CD4-positive, alpha-beta T cell treated with Interleukin-6 at 100 ng/mL for 8 hours (primary cell): ENCODE data around the gene DCAF7.

Experiments
- DNase-seq: peaks from one replicate; pipeline ENCODE4 v3.0.0-alpha.2; 2020; ENCODE audit warnings: mixed read lengths, low spot score

Gene DCAF7

DNA sequence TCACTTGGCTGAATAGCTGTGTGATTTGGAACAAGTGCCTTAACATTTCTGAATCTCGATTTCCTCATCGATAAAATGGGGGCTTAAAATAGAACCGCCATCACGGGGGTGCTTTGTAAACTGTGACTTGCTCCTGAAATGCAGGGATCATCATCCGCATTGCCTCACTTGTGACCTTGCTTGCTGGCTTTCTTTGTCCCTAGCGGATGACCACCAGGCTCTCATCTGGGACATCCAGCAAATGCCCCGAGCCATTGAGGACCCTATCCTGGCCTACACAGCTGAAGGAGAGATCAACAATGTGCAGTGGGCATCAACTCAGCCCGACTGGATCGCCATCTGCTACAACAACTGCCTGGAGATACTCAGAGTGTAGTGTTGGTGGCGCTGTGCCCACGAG lies 38.5 kb downstream of the DCAF7 start:
- DNase-seq, result no peak

DNA sequence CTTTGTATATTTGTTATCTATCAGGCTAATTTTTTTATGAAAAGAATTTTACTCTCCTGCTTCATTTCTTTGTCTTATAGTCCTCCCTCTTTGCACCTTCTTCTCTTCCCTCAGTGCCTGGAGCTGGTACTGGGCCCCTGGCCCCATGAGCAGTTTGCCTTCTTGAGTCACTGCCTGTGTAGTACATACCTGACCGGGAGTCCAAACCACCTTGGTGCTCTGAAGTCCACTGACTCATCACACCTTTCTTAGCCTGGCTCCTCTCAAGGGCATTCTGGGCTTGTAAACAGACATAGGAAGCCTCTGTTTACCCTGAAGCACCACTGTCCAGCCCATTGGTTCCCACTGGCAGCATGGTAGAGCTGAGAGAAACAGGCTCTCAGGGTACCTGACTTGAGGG lies 39.4 kb downstream of the DCAF7 start:
- DNase-seq, result no peak

DNA sequence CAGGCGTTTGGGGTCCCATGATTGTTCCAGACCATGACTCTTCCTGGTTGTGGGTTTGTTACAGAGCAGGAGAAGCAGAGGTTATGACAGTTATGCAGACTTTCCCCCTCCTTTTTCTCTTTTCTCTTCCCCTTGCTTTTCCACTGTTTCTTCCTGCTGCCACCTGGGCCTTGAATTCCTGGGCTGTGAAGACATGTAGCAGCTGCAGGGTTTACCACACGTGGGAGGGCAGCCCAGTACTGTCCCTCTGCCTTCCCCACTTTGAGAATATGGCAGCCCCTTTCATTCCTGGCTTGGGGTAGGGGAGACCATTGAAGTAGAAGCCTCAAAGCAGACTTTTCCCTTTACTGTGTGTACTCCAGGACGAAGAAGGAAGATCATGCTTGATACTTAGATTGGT lies 42.5 kb downstream of the DCAF7 start:
- no peak for DNase-seq

DNA sequence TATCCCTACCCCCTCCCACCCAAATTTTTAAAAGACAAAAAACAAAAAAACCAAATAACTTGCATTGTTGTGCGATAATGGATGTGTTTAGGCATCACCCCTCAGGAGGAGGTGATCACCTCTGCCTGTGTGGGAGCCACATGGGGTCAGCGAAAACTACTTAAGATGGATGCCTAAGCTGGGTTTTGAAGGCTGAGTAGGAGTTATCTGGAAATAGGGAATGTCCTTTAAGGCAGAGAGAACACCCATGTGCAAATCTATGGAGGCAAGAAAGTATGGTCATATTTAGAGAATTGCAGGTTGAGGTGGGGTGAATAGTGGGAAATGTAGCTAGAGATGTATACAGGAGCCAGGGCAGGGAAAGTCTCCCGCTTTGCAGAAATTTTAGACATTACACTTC lies 44.9 kb downstream of the DCAF7 start:
- no peak for DNase-seq

DNA sequence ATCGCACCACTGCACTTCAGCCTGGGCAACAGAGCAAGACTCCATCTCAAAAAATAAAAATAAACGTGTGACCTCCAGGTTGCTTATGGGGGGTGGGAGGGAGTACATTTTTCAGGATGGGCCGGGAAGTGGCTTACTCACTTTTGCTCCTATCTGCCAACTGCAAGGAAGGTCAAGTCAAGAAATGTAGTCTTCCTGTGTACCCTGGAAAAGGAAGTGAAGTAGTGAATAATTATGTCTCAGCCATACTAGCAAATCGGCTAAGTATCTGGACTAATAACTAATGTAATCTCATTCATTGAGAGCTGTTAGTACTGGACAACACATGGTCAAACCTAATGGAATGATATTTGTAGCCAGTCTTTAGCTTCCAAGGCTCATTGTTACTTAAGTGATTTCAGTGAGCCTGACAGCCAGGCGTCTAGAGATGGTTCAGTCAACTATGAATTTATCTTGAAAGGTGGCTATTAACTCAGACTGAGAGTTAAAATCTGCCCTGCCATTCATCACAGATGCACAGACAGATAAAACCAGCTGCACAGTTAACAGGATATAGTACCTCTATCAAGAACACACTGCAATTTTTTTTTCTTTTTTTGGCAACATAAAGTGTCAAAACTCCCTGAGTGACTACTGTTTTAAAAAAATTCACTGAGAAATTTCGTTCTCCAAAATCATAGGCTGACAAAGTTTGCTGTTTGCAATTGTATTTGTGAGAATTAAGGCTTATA lies 46.7 kb downstream of the DCAF7 start:
- DNase-seq, result peak; percentile 29

DNA sequence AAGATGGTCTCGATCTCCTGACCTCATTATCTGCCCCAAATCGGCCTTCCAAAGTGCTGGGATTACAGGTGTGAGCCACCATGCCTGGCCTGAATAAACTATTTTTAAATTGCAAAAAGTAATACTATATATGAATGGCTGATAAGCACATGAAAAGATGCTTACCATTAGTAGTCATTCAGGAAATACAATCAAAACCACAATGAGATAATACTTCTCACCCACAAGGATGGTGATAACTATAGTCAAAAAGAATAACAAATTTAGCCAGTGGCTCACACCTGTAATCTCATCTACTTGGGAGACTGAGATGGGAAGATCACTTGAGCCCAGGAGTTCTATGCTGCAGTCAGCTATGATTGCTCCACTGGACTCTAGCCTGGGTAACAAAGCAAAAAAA lies 48.0 kb downstream of the DCAF7 start:
- DNase-seq, result peak; percentile 19

DNA sequence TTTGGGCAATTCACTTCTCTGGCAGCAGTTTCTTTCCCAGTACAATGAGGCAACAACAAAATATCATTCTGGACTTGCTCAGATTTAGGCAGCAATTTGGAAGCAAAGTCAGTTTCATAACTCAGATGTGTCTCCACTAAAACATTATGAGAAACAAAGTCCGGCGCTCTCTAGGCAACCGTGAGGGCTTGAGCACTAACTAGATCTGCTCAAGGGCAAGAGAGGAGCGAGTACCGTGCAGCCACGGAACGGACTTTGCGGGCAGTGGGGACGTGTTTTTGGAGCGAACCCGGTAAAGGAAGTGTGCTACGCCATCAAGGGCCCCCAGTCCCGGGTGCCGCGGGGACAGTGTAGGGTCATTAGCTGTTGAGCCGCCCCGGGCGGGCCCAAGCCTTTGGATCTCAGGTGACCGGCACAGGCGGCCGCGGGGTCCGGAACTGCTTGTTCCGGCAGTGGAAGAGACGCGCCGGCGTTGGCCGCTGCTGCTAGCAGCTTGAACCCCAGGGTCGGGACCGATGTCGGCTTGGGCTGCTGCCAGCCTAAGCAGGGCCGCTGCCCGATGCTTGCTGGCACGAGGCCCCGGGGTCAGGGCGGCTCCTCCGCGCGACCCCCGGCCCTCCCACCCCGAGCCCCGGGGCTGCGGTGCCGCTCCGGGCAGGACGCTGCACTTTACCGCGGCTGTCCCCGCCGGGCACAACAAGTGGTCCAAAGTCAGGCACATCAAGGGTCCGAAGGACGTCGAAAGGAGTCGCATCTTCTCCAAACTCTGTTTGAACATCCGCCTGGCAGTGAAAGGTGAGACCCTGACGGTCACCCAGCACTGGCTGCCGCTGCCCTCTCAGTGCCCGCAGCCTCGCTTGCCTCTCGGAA lies 50.5 kb downstream of the DCAF7 start, which contains the start of gene TACO1:
Gene TACO1 (plus strand): TSS at position 327 of the 870 bp plus-strand sequence. CDS start 189 bp downstream, at position 516.
- peak; percentile 63 for DNase-seq

DNA sequence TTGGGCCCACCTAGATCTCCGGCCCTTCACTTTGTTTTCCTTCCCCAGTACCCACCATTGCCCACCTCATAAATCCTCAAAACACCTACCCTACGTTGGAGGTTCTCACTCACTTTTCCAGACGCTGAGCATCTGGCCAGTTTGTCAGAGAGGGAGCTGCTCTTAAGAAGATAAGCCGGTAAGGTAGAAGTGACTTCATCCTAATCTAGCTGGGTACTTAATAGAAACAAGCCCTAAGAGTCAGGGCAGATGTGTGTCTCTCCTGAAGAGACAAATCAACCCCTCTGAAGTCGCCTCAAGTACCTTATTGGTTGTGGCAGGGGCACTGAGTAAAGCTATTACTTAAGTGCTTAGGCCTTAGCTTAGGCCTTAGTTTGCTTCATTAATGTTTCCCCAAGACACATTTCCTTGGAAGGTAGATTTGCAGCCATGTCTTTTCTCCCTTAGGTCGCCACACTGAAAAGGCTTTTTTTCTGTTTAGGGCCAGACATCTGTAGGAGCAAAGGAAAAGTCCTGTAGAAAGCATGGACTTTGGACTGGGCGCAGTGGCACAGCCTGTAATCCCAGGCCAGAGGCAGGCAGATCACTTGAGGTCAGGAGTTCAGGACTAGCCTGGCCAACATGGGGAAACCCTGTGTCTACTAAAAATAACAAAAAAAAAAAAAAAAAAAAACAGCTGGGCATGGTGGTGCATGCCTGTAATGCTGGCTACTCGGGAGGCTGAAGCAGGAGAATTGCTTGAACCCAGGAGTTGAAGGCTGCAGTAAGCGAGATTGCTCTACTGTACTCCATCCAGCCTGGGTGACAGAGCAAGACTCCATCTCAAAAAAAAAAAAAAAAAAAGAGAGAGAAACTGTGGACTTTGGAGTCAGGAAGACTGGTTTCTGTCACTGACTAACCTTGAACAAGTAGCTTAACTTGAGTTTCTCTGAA lies 51.4 kb downstream of the DCAF7 start:
- DNase-seq, result no peak

DNA sequence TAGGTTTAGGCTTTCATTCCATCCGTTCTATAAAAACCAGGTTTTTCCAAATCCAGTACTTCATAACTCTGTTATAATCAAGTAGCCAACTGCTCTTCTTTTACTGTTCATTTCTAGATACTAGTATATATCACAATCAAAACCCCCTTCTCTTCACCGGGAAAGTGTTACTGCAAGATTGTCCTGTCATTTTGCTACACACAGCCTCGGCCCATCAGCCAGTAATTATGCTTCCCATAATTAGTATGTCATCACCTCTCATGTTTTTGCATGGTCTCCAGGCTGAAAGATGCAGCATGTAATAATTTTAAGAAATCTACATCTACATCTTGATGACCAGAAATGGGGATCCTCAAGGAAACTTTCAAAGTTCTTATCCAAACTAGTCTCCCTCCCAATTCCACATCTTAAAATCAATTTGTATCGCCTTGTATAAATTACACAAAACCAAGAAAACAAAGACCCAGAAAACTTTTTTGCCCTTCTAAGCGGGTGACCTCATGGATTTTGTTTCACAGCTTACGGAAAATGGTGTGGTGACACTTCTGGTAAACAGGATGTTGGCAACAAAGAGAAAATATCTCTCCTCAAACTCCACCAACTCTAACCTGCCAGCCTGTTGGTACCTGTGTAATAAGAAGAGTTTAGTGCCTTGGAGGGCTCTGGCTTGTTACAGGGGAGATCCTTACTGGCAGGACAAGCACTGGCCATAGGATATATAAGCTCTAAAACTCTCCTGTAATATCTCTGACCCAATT lies 59.7 kb downstream of the DCAF7 start:
- DNase-seq, result peak; percentile 57

DNA sequence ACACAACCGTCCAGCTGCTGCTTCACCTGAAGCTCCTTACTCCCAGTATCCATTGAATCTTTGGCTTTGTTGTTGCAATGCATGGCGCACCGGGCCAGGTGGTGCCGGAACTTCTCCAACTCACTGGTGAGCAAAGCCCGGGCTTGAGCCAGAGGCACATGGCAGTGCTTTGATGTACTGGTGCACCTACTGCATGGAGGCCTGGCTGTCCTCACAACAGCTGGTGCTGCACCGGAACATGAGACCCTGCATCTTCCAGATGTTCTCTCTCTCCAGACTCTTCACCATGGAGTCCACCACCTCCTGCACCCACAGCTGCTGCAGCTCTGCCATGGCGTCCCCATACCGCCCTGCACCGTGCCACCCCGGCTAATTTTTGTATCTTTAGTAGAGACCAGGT lies 60.6 kb downstream of the DCAF7 start:
- no peak for DNase-seq

DNA sequence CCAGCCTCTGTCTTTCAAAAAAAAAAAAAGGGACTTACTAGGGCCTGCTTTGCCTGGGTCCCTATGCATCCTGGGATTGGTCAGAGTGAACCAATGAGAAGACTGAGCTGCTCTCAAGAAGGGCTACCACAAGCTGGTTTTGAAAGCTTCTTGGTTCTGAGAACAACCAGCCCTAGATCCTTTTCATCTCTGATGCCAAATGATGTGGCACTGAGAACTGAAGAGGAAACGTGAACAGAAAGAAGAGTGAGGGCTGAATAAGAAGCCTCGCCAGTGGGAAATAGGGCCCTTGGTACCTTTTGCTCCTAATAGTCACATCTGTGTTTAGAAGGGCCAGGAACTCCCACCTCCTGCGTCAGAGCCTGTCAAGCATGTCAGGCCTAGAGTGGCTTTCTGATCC lies 61.1 kb downstream of the DCAF7 start:
- DNase-seq, result peak; percentile 50

DNA sequence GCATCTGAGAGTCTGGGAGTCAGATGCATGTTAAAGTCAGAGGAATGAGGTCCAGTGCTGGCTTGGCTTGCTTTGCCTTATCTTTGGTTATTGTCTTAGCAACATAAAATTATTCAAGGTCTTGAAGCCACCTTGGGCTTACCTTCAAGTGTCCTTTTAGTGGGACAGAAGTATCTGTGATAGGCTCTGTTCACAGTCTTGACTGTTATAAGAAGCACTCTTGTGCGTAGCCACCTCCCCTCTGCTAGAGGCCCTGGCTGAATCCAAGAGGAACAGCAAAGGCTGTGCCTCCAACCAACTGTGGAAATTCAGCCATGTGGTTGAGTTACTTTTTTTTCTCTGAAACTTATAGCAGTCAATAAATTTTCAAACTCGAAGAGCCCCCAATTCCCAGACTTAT lies 63.4 kb downstream of the DCAF7 start:
- no peak for DNase-seq

DNA sequence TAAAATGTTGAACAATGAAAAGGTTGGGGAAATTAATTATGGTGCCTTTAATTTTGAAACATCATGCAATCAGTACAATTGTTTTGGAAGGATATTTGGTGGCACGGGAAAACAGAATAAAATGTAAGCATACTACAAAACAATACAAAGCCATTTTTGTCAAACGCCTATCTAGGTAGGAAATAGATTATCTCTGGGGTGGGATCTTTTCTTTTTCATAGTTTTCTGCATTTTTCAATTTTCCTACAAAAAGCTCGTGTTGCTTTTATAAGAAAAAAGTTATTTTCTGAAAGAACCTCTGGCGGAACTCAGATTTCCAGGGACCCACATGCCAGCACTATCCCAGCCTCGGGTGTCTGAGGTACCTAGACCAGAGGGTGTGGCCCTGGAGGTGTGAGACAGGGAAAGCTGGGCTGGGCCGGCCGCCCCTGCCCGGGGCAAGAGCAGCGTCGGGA lies 71.0 kb downstream of the DCAF7 start:
- no peak for DNase-seq

DNA sequence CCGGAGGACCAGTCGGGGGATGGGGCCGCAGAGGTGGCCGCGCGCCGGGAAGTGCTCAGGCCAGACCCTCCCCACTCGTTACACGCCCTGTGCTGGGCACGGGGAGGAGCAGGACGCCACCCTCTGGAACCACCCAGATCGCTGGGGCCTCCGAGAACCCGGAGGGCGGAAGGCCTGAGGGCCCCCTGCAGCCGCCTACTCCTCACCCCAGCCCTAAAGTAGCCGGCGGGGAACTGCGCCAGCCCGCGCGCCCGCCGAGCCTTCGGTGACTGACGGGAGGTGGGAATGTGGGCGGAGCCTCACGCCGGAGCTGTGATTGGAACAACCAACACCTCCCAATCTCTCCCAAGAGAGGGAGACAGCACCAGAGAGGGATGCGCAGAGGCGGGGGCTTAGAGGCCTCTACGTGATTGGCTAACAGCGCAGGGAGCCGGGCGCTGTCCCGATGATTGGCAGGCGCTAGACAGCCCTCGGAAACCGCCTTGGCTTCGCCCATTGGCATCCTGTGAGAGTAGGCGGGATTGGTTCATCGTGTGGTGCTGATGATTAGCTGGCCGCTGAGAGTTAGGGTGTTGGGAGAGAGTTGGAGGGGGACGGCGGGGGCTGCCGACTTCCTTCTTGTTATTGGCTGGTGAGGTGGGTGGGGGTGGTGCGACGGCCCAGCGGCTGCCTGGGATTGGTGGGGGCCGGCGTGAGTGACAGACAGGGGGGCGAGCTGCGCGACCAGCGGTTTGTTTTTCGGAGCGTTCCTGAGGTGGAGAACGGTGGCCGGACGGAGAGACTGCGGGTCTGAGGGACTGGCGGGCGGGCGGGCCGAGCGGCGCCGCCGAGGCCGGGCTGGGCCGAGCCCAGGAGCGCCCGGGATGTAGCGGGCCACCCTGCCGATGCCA lies 71.7 kb downstream of the DCAF7 start, which contains the start of gene MAP3K3:
Gene MAP3K3 (plus strand): TSS at position 734 of the 890 bp plus-strand sequence. CDS start 343 bp downstream, outside the sequence.
- peak; percentile 99 for DNase-seq

DNA sequence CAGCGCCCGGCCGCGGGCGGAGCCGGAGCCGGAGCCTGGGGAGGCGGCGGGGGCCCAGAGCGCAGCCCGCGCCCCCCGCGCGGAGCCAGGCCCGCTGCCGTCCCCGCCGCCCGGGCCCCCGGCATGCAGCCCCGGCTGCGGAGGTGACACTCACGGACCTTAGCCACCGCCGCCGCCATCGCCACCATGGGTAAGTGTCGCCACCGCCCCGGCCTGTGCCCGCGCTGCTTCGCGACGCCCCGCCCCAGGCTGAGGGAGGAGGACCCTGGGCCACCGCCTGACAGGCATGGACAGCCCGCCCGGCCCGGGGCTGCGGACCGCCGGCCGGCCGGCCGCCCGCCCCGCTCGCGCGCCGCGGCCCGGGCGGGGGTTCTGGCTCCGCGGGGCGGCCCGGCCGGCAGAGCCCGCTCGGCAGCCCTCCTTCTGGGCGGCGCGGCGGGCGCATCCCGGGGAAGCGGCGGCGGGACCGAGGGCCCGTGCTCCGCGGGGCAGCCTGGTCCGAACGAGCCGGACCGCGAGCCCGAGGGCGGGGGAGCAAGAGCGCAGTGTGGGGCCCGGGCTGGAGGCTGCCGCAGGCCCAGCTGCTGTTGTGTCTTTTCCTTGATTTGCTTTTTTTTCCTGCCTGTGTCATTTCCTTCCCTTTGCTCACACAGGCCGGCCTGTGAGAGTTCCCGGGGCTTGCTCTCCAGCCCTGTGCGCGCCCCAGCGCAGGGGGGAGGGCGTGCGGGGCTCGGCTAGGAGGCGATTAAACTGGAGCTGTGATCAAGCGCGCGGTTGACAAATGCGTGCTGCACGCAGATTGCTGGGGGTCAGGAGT lies 72.5 kb downstream of the DCAF7 start:
- DNase-seq, result peak; percentile 46

DNA sequence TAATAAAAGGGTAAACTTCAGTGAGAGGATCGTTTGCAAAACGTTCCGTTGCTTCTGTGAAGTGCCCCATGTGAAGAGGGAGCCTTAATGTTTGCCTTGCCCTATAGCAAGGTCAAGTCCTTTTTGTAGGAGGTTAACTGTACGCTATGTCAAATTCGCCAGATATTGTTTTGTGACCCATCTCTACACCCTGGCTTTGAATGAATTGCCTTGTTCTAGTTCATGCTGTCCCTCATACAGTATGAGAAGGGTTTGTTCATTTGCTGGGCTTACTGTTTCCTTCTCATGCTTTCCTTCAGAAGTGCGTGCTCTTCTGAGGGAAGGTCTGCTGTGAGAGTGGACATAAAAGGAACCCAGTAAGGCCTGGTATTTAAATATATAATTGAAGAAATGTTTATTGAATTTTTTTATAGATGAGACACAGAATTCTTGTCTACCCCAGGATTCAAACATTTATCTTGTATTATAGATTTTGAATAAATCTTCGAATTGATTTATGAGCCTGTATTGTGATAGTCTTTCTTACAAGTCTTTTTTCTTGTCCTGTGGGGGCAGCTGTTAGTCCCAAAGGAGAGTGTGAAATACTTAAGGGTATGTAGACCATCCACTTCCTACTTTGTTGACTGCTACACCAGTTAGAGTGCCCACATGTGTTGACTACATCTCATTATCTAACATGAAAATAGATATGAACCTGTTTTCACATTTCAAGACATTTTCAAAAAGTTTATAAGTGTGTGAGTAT lies 73.7 kb downstream of the DCAF7 start:
- no peak for DNase-seq

DNA sequence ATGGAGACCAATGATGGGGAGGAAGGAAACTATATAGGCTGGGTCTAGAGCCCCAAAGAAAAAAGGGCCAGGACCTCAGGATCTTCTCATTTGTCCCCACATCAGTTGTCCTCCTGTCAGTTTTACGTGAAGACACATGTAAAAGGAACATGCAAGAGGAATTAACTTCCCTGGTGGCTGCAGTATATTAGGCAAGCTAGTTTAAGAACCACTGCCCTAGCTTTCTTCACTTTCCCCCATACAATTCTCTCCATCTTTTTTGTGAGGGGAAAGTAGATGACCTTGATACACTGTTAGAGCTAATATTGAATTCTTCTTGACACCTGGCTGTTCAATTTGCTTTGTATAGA lies 74.2 kb downstream of the DCAF7 start:
- no peak for DNase-seq

DNA sequence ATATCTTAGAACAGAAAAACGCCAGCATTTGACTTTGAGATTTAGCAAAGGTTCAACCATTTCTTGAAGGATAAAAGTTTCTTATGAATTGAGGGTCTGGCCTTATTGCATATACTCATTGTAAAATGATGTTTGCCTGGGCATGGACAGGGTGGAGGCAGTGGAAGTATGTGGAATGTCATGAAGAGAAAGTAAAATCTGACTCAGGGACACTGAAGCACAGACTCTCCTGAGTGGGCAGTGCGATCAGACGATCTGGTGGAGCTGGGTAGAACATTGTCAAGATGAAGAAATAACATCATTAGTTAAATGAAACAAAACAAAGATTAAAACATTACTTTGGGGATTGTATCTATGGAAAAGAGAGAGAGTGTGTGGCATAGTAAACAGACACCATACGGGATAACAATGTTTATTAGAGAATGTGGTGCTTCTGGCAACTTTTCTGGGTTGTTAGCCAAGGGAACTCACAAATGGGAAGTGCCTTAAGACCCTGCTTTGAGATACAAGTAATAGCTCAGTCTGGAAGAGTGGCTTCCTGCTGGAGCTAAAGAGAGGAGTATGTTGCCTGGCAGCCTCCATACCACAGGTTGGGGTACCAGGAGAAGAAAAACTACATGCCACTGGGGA lies 76.4 kb downstream of the DCAF7 start:
- DNase-seq, result no peak
